SK-N-SH (cell line): Measurements from ENCODE around the gene NPAS3. TPM values are rescaled to one million over a fixed set of nuclear protein-coding genes. Genes with fewer than 3 reads are reported as not detected.

Experiments
- CTCF ChIA-PET: fragments of 300-600, 350-600 bp; formaldehyde crosslinking; extraction: SDS; loops from one replicate; lab custom pipeline; 2021; lab: Yijun Ruan, JAX
- POLR2A ChIA-PET: fragments of 350-600 bp; sonication (Branson Sonifier 250); formaldehyde crosslinking; extraction: SDS; loops from one replicate; lab custom pipeline; 2020; ENCODE audit warnings: antibody characterized with exemption, inconsistent platforms; lab: Yijun Ruan, JAX
- DNase-seq: peaks from one replicate; pipeline ENCODE4 v3.0.0; 2012
- H2AFZ ChIP-seq: fragments of 200-600 bp; sonication (generic); 2 replicates; pipeline ENCODE4 v1.8.1; 2016; ENCODE audit warnings: antibody characterized with exemption, mild to moderate bottlenecking, low read depth
- H3F3A ChIP-seq: fragments of 200-600 bp; sonication (generic); replicated peaks from 2 replicates; pipeline ENCODE3; 2016; ENCODE audit warnings: antibody characterized with exemption, mild to moderate bottlenecking; ENCODE audit not compliant: insufficient read depth
- H3K27ac ChIP-seq, 2 experiments: fragments of 200-500 bp in 1 of 2; fragments of 200-600 bp in 1 of 2; sonication (Bioruptor generic) in 1 of 2; sonication (generic), shearing (Covaris generic) in 1 of 2; 2 replicates each; pipeline versions ENCODE4 v1.5.1 to v1.6.1; 2014 to 2016; ENCODE audit warnings: low read depth in 2 of 2, inconsistent platforms in 1 of 2, low read length in 1 of 2, mild to moderate bottlenecking in 1 of 2, mixed read lengths in 1 of 2
- H3K27me3 ChIP-seq: fragments of 200-600 bp; sonication (generic), shearing (Covaris generic); 2 replicates; pipeline ENCODE4 v1.6.1; 2016; ENCODE audit warnings: mixed run types; ENCODE audit not compliant: insufficient read depth
- H3K36me3 ChIP-seq, 2 experiments: fragments of 200-500 bp in 1 of 2; fragments of 200-600 bp in 1 of 2; sonication (Bioruptor generic) in 1 of 2; sonication (generic) in 1 of 2; replicated peaks in 1 of 2; 2 replicates each; pipeline versions ENCODE3 to v1.5.1; 2014 to 2016; ENCODE audit warnings: low read length in 1 of 2, mild to moderate bottlenecking in 1 of 2; ENCODE audit not compliant: insufficient read depth in 2 of 2, control insufficient read depth in 1 of 2
- H3K4me1 ChIP-seq, 2 experiments: fragments of 200-500 bp in 1 of 2; fragments of 200-600 bp in 1 of 2; sonication (Bioruptor generic) in 1 of 2; sonication (generic), shearing (Covaris generic) in 1 of 2; 2 replicates each; pipeline versions ENCODE4 v1.5.1 to v1.6.1; 2014 to 2016; ENCODE audit warnings: low read depth in 1 of 2, low read length in 1 of 2, mixed run types in 1 of 2; ENCODE audit not compliant: insufficient read depth in 2 of 2, control insufficient read depth in 1 of 2
- H3K4me2 ChIP-seq: fragments of 200-600 bp; sonication (generic), shearing (Covaris generic); 2 replicates; pipeline ENCODE4 v1.6.1; 2017; ENCODE audit warnings: mixed run types
- H3K4me3 ChIP-seq, 2 experiments: fragments of 200-500 bp in 1 of 2; fragments of 200-600 bp in 1 of 2; sonication (Bioruptor generic) in 1 of 2; sonication (generic), shearing (Covaris generic) in 1 of 2; 2 replicates each; pipeline versions ENCODE4 v1.5.1 to v1.8.1; 2014 to 2016; ENCODE audit warnings: low read depth in 2 of 2, inconsistent platforms in 1 of 2, low read length in 1 of 2, mild to moderate bottlenecking in 1 of 2, mixed read lengths in 1 of 2, moderate library complexity in 1 of 2
- H3K79me2 ChIP-seq: fragments of 200-600 bp; sonication (generic); 2 replicates; pipeline ENCODE4 v1.8.1; 2017; ENCODE audit warnings: mild to moderate bottlenecking; ENCODE audit not compliant: insufficient read depth
- H3K9ac ChIP-seq: fragments of 200-600 bp; sonication (generic); 2 replicates; pipeline ENCODE4 v1.6.1; 2017; ENCODE audit warnings: mixed run types
- H3K9me2 ChIP-seq: fragments of 200-600 bp; sonication (generic); 2 replicates; pipeline ENCODE4 v1.6.1; 2017; ENCODE audit warnings: mixed run types
- H3K9me3 ChIP-seq: fragments of 200-600 bp; sonication (generic); 2 replicates; pipeline ENCODE4 v1.6.1; 2017; ENCODE audit warnings: mixed run types, mild to moderate bottlenecking, moderate library complexity
- H4K20me1 ChIP-seq: fragments of 200-600 bp; sonication (generic); 2 replicates; pipeline ENCODE4 v1.6.1; 2017; ENCODE audit warnings: mild to moderate bottlenecking, mixed run types; ENCODE audit not compliant: insufficient read depth
- CHD2 ChIP-seq: fragments of 150-350 bp; IDR thresholded peaks from 2 replicates; pipeline ENCODE4 v1.6.1; 2018; ENCODE audit warnings: low read length; ENCODE audit not compliant: partially characterized antibody
- FOSL2 ChIP-seq: IDR thresholded peaks from 2 replicates; pipeline ENCODE4 v1.4.0; 2012; ENCODE audit warnings: low read depth, mild to moderate bottlenecking, moderate library complexity, borderline replicate concordance
- FOXM1 ChIP-seq: IDR thresholded peaks from 2 replicates; pipeline ENCODE4 v1.4.0; 2012; ENCODE audit warnings: low read depth, mild to moderate bottlenecking
- JUND ChIP-seq: IDR thresholded peaks from 2 replicates; pipeline ENCODE4 v1.4.0; 2012
- MAX ChIP-seq: IDR thresholded peaks from 2 replicates; pipeline ENCODE4 v1.4.0; 2012; ENCODE audit warnings: low read depth
- POLR2AphosphoS5 ChIP-seq: IDR thresholded peaks from 2 replicates; pipeline ENCODE4 v1.6.1; 2012; ENCODE audit warnings: low read depth, low read length
- RAD21 ChIP-seq: IDR thresholded peaks from 2 replicates; pipeline ENCODE4 v1.6.1; 2012; ENCODE audit warnings: mild to moderate bottlenecking, low read length
- RXRA ChIP-seq: IDR thresholded peaks from 2 replicates; pipeline ENCODE4 v1.4.0; 2012; ENCODE audit warnings: low read depth, mild to moderate bottlenecking, borderline replicate concordance
- TCF12 ChIP-seq: IDR thresholded peaks from 2 replicates; pipeline ENCODE4 v1.4.0; 2012
- YY1 ChIP-seq: IDR thresholded peaks from 2 replicates; pipeline ENCODE4 v1.4.0; 2012; ENCODE audit warnings: low read depth, mild to moderate bottlenecking
- WGBS: methylation state at CpG from one replicate; pipeline ENCODE4 v1.1.6; 2017; ENCODE audit warnings: low lambda C conversion rate; 5-methylcytosine and 5-hydroxymethylcytosine counted together
- polyA plus RNA-seq, 3 experiments: library from polyadenylated mRNA; depleted of rRNA; stranded (reverse); fragments of >200 nt; gene quantifications; 2 replicates each; pipeline ENCODE4 v1.2.3, GENCODE V29; 2012

The NPAS3 gene
- polyA plus RNA-seq, 1 of the 3 experiments (the other 2 are of a cell fraction) = 4.3 TPM

GRCh38 chr14:33738029-33738428 is 799.4 kb downstream of the NPAS3 start:
- H3K9me3 ChIP-seq = no peaks in the 10 kb centered on the region
- H3K27me3 ChIP-seq = no peaks in the 10 kb centered on the region
- TF ChIP-seq TCF12 (no peak), CHD2 (no peak), FOXM1 (no peak), POLR2AphosphoS5 (no peak), MAX (no peak), FOSL2 (no peak)
- peak overlapping the region in 1 of 2 experiments; percentile 50; a peak in 2 of 4 replicates for H3K27ac ChIP-seq
- no peak overlapping the region for H3K9ac ChIP-seq
- H3K79me2 ChIP-seq = no peaks in the 10 kb centered on the region
- no peaks in the 10 kb centered on the region for H3K9me2 ChIP-seq
- no peak overlapping the region for H2AFZ ChIP-seq
- H3F3A ChIP-seq = peaks cover 4% of the 10 kb centered on the region
- WGBS = 86% methylated on average over 4 of the region's 4 CpGs
- no peak overlapping the region for H3K4me3 ChIP-seq
- peaks cover 0 to 2% of the 10 kb centered on the region in 2 experiments for H3K36me3 ChIP-seq
- H3K4me2 ChIP-seq = no peak overlapping the region
- no peak for DNase-seq
- ChIA-PET CTCF (no interaction called here), POLR2A (no interaction called here)
- peaks cover 0 to 3% of the 10 kb centered on the region in 2 experiments; a peak in 1 of 4 replicates for H3K4me1 ChIP-seq
- H4K20me1 ChIP-seq = no peaks in the 10 kb centered on the region

GRCh38 chr14:33738491-33738890 is 799.8 kb downstream of the NPAS3 start:
- Histone ChIP-seq H3K9ac (no peak overlapping the region), H3K36me3 (peaks cover 0 to 6% of the 10 kb centered on the region in 2 experiments), H2AFZ (no peak overlapping the region), H3K9me3 (0 out of 2 replicates have a peak, but pooled peaks cover 2% of the 10 kb centered on the region), H3K9me2 (no peaks in the 10 kb centered on the region)
- no peak for DNase-seq
- POLR2A ChIA-PET = no interaction called here
- WGBS = 93% methylated on average over 3 of the region's 3 CpGs
- TF ChIP-seq MAX (no peak), YY1 (no peak), RAD21 (no peak), RXRA (no peak)
- TF ChIP-seq, all 33 proteins: peak for 0
- peaks cover 4% of the 10 kb centered on the region for H3F3A ChIP-seq
- H3K79me2 ChIP-seq = no peaks in the 10 kb centered on the region
- H3K4me3 ChIP-seq = no peak overlapping the region
- CTCF ChIA-PET = no interaction called here
- H4K20me1 ChIP-seq = no peaks in the 10 kb centered on the region
- peaks cover 0 to 3% of the 10 kb centered on the region in 2 experiments; a peak in 1 of 4 replicates for H3K4me1 ChIP-seq
- no peaks in the 10 kb centered on the region for H3K27me3 ChIP-seq
- no peak overlapping the region; a peak in 1 of 4 replicates for H3K27ac ChIP-seq
- no peak overlapping the region for H3K4me2 ChIP-seq

- ChIA-PET POLR2A (no interaction called here), CTCF (interaction anchor here (1.1 kb wide), 1 partner anchor 10 kb away, joined by 4 read pairs; no protein-coding TSS in a partner anchor)
- H3K36me3 ChIP-seq = peaks cover 0 to 6% of the 10 kb centered on the region in 2 experiments
- DNase-seq = no peak
- no peaks in the 10 kb centered on the region for H3K4me1 ChIP-seq
- no peak overlapping the region for H3K27ac ChIP-seq
- no peaks in the 10 kb centered on the region for H3K9me2 ChIP-seq
- H3K9ac ChIP-seq = no peak overlapping the region
- H3K4me3 ChIP-seq = no peak overlapping the region
- TF ChIP-seq JUND (0 out of 2 replicates have a peak, but pooled peaks have one; percentile 5), MAX (no peak)
- H2AFZ ChIP-seq = no peak overlapping the region
- no peaks in the 10 kb centered on the region for H3K79me2 ChIP-seq
- no peaks in the 10 kb centered on the region for H3K27me3 ChIP-seq
- H4K20me1 ChIP-seq = no peaks in the 10 kb centered on the region
- 72% methylated on average over 5 of the region's 5 CpGs for WGBS
- H3K4me2 ChIP-seq = no peak overlapping the region
- peaks cover 4% of the 10 kb centered on the region for H3F3A ChIP-seq
- peaks cover 5% of the 10 kb centered on the region; the same call in 1 of the 2 replicates for H3K9me3 ChIP-seq
Observed at GRCh38 chr14:33740531-33740930, 801.9 kb downstream of the NPAS3 start.
